ENCODE measurements around the gene PPP1R9B. TPM values are rescaled to one million over a fixed set of nuclear protein-coding genes. Genes with fewer than 3 reads are reported as not detected.
A peak's percentile ranks its signal among the peaks of the same experiment; 100 is the strongest.

PPP1R9B gene
- polyA plus RNA-seq, 1 donor (not counting 4 experiments of a cell fraction or from before 2014, with no cell fraction given) = 16.1 TPM

- Histone ChIP-seq H3K36me3 (ENCODE audit: control insufficient read depth in 2 of 2, extremely low read depth in 1 of 2, insufficient read depth in 2 of 2, low read length in 2 of 2) (peaks cover 0 to 4% of the 10 kb centered on the region in 2 experiments), H3K4me3 (ENCODE audit: control insufficient read depth in 2 of 3, extremely low read depth in 1 of 3, insufficient read depth in 2 of 3, low read depth in 1 of 3, low read length in 3 of 3) (peak overlapping the region; percentile 64 to 70 (median 65)), H3K79me2 (ENCODE audit: control insufficient read depth, insufficient read depth, low read length) (peaks cover 29% of the 10 kb centered on the region), H3K27ac (ENCODE audit: control insufficient read depth, insufficient read depth, low read length) (peak overlapping the region; percentile 38), H3K9ac (ENCODE audit: control insufficient read depth, extremely low read depth, insufficient read depth, low read length) (peak overlapping the region; percentile 51), H2AFZ (ENCODE audit: control insufficient read depth, low read length) (peak overlapping the region; percentile 58), H3K4me2 (ENCODE audit: control insufficient read depth, extremely low read depth, insufficient read depth, low read depth, low read length) (peak overlapping the region; percentile 92), H3K27me3 (ENCODE audit: control insufficient read depth, extremely low read depth, insufficient read depth, low read length) (no peaks in the 10 kb centered on the region), H3K9me3 (ENCODE audit: control insufficient read depth, low read depth, low read length) (no peaks in the 10 kb centered on the region), H3K4me1 (ENCODE audit: control insufficient read depth, extremely low read depth, insufficient read depth, low read length) (peaks cover 49% of the 10 kb centered on the region), H4K20me1 (ENCODE audit: control insufficient read depth, extremely low read depth, insufficient read depth, low read length) (peaks cover 16% of the 10 kb centered on the region), H3K9me1 (ENCODE audit: control insufficient read depth, extremely low read depth, insufficient read depth, low read length) (no peaks in the 10 kb centered on the region)
- TF ChIP-seq EZH2 (IDR thresholded peaks at IDR 0.05; ENCODE audit: low read length) (no peak), CTCF (optimal IDR thresholded peaks at IDR 0.05 in 1 of 3, IDR thresholded peaks at IDR 0.05 in 1 of 3, conservative IDR thresholded peaks at IDR 0.05 in 1 of 3; ENCODE audit: extremely low read depth in 1 of 3, insufficient read depth in 2 of 3, low read length in 3 of 3) (no peak)
- FAIRE-seq (peak; percentile 82), DNase-seq (ENCODE audit: low read depth, low spot score) (no peak)
- dilution Hi-C loops (cut with MboI; ENCODE audit: extremely low pct_ligation_motif_present, low sequenced_read_pairs) = no loop called here
Measured at GRCh38 chr17:50151937-50152547, 1.6 kb upstream of the PPP1R9B start.

- peak overlapping the region; percentile 67 for H2AFZ ChIP-seq (ENCODE audit: control insufficient read depth, low read length)
- H3K36me3 ChIP-seq (ENCODE audit: control insufficient read depth in 2 of 2, extremely low read depth in 1 of 2, insufficient read depth in 2 of 2, low read length in 2 of 2) = peaks cover 0 to 7% of the 10 kb centered on the region in 2 experiments
- H3K27ac ChIP-seq (ENCODE audit: control insufficient read depth, insufficient read depth, low read length) = peak overlapping the region; percentile 38
- peaks cover 23% of the 10 kb centered on the region for H4K20me1 ChIP-seq (ENCODE audit: control insufficient read depth, extremely low read depth, insufficient read depth, low read length)
- TF ChIP-seq CTCF (optimal IDR thresholded peaks at IDR 0.05 in 1 of 3, IDR thresholded peaks at IDR 0.05 in 1 of 3, conservative IDR thresholded peaks at IDR 0.05 in 1 of 3; ENCODE audit: extremely low read depth in 1 of 3, insufficient read depth in 2 of 3, low read length in 3 of 3) (peak; percentile 14 to 85 (median 45)), EZH2 (IDR thresholded peaks at IDR 0.05; ENCODE audit: low read length) (no peak)
- H3K9me1 ChIP-seq (ENCODE audit: control insufficient read depth, extremely low read depth, insufficient read depth, low read length) = no peaks in the 10 kb centered on the region
- H3K4me1 ChIP-seq (ENCODE audit: control insufficient read depth, extremely low read depth, insufficient read depth, low read length) = peaks cover 57% of the 10 kb centered on the region
- no peaks in the 10 kb centered on the region for H3K27me3 ChIP-seq (ENCODE audit: control insufficient read depth, extremely low read depth, insufficient read depth, low read length)
- H3K9me3 ChIP-seq (ENCODE audit: control insufficient read depth, low read depth, low read length) = no peaks in the 10 kb centered on the region
- H3K79me2 ChIP-seq (ENCODE audit: control insufficient read depth, insufficient read depth, low read length) = peaks cover 36% of the 10 kb centered on the region
- peak overlapping the region; percentile 94 for H3K4me2 ChIP-seq (ENCODE audit: control insufficient read depth, extremely low read depth, insufficient read depth, low read depth, low read length)
- FAIRE-seq (peak; percentile 44), DNase-seq (ENCODE audit: low read depth, low spot score) (no peak)
- H3K4me3 ChIP-seq (ENCODE audit: control insufficient read depth in 2 of 3, extremely low read depth in 1 of 3, insufficient read depth in 2 of 3, low read depth in 1 of 3, low read length in 3 of 3) = peak overlapping the region; percentile 70 to 91 (median 73)
- peak overlapping the region; percentile 51 for H3K9ac ChIP-seq (ENCODE audit: control insufficient read depth, extremely low read depth, insufficient read depth, low read length)
- dilution Hi-C loops (cut with MboI; ENCODE audit: extremely low pct_ligation_motif_present, low sequenced_read_pairs) = no loop called here
Measured at GRCh38 chr17:50151041-50151936, 812 bp upstream of the PPP1R9B start.
